ENCODE data around the gene DYNC1I1.

DYNC1I1 gene

DNA sequence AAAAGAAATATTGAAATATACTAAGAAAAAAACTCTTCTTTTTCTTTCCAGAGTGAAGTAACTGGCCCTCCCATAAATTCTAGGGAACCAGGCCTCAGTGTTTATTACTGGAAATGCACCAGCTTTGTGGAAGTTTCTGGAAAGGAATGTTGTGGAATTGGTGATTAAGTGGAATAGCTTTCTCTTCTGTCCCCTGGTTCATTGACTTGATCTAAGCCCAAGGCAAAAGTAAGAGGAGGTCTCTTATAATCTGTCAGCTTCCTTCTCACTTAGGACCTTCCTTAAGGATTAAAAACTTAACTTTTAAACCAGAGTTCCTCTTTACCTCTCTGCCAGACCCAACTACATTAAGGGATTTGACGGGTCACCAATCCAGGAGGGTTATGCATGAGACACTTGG, 283.4 kb downstream of the DYNC1I1 start:
- intact Hi-C loops (cut with DNase I) = no loop called here
- DNase-seq = no peak

DNA sequence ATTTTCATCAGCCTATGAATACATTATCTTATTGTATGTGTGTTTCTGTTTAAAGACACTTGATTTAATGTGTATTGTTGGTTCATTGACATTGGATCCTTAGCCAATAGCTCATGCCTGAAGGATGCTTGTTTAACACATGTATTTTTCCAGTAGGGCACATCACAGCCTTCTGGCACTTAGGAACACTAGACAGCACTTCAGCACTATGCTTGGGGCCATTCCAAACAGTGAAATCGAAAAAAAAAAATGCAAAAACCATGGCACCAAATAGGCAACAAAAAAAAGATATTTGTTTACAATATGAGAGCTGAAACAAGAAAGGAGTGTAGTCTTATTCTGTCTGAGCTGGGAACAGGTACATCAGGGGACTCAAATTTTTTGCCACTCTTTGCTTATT, 286.7 kb downstream of the DYNC1I1 start:
- intact Hi-C loops (cut with DNase I) = no loop called here
- DNase-seq = no peak

DNA sequence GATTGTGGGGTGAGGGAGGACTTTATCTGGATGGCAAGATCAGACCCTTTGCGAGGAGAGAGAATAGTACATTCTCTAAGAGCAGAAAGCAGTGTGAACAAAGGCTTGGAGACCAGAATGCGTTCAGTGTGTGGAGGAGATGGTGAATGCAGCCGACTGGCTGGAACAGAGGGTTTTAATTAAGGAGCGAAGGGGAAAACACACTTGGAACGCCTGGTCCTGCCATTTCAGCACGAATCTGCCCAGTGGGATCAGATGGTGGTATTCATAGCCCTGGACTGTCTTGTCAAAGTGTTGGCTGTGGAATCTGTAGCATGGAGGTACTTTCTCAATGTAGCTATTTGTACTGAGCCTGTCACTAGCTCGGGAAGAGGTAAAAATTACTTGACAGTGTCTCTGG, 288.7 kb downstream of the DYNC1I1 start:
- intact Hi-C loops (cut with DNase I) = loop anchor here (5.0 kb wide), 1 partner anchor 796 kb away; no protein-coding TSS in a partner anchor
- DNase-seq = no peak

DNA sequence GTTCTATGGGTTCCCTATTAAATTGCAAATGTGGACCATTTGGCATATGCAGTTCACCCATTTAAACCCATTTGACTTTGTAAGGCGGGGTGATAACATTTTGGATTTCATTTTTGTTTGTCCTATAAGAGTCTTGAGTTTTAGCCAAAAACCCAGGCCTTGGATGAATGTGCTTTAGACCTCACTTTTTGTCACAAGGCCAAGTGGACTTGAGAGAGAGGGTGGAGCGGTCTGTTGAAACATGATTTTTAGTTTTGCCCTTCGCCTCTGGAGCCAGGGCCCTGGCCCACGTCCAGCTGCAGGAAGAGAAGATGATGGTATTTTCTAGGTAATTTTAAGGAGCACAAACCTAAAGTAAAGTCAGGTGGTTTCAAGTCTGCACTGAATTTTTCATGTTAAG, 289.5 kb downstream of the DYNC1I1 start:
- no peak for DNase-seq
- intact Hi-C loops (cut with DNase I) = loop anchor here (5.0 kb wide), 1 partner anchor 795 kb away; no protein-coding TSS in a partner anchor

DNA sequence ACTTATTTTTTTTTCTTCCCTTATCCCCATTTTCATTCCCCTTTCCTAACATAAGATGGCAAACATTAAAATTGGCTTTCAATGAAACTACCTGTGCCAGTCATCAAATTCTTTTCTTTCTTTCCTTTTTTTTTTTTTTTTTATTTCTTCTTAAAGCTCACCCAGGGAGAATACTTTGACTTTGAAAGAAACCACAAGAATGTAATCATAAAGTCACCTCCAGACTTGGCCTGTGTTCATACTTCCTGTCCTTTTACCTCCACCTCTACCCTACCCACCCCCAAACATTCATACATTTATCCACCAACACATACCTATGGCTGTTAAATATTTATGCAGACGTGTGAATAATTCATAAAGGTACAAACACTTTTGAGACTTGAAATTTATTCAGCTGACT, 295.0 kb downstream of the DYNC1I1 start:
- intact Hi-C loops (cut with DNase I) = no loop called here
- DNase-seq = no peak

DNA sequence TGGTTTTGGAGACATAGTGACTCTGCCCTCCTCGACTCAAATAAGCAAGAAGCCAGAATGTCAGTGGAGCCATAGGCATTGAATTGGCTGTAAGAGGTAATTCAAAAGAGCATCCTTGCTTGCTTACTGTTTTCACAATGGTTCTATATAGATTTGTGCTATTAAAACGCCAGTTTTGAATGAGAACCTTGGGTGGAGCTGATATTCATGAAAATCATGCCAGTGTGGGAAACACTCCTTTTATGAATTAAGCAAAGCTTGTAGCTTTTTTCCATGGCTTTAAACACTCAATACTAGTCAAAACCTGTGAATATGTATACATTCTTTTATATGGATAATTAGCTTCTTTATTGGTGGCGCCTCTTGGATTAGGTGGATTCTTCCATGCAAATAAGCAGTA, 297.0 kb downstream of the DYNC1I1 start:
- intact Hi-C loops (cut with DNase I) = no loop called here
- no peak for DNase-seq

DNA sequence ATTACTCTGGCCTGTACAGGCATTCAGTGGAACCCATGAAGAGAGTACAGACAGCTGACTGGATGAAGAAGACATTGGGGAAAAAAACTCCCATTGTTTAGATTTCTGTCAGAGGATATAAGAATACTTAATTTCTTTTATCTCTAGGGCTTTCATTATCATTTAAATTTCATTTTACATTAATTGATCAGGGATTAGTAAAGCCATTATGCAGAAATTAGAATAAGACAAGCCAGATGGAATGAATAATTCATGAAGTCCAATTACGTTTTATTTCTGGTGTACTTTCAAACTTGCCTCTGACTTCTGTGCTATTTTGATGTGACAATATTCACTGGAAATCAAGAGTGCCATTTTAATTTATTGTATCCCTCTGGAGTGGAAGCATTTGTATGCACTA, 302.5 kb downstream of the DYNC1I1 start:
- intact Hi-C loops (cut with DNase I) = loop anchor here (1.0 to 10.0 kb wide), 2 partner anchors 160 to 952 kb away; no protein-coding TSS in a partner anchor
- DNase-seq = no peak

DNA sequence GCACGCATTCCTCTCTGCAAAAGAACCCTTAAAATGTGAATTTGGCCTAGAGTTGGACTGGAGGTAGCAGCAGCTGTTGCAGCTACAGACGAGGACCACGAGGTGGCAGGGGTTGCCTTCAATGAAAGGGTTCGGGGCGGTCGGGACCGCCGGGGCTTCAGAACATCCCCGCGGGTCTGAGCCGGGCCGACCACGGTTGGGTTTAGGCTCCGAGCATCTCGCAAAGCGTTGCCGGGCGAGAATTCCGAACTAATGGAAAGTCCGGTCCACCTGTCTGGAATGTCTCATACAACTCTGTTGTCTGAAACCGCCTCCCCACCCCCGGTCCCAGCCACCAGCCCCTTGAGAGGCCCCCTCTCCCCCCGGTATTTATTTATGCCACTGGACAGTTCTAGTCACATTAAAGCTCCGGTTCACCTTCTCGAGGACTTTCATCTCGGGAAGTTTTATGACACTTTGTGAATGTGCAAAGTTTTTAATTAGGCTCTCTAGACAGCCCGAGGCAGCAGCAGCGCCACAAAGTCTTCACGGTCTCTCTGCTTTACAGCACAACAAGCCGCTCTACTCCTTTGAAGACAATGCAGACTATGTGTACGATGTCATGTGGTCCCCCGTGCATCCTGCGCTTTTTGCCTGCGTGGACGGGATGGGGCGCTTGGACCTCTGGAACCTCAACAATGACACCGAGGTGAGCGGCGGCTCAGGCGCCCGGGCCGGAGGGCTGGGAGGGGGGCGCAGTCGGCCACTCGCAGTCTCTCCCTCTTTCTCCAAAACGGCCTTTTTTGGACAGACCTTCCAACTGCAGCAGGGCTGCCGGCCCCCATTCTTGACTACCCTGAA, 303.4 kb downstream of the DYNC1I1 start:
- DNase-seq = peak; percentile 46 to 95 (median 70)
- intact Hi-C loops (cut with DNase I) = loop anchor here (1.0 to 10.0 kb wide), 2 partner anchors 161 to 952 kb away; no protein-coding TSS in a partner anchor

DNA sequence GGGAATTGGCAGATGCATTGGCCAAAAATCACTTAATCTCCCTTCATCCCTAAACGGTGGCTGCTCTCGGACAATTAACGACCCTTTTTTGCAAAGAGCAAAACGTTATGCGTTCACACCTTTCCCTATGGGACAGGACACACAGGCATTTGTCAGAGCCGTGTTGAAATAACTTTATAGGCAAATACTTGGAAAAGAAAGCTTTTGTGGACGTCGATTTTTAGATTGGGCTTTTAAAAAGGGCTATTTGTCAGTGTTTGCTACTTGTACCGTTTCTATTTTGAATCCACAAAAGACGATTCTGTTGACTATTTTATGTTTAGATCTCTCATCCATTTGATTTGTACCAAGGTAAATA, 304.0 kb downstream of the DYNC1I1 start:
- intact Hi-C loops (cut with DNase I) = loop anchor here (10.0 kb wide), 1 partner anchor 162 kb away; no protein-coding TSS in a partner anchor

DNA sequence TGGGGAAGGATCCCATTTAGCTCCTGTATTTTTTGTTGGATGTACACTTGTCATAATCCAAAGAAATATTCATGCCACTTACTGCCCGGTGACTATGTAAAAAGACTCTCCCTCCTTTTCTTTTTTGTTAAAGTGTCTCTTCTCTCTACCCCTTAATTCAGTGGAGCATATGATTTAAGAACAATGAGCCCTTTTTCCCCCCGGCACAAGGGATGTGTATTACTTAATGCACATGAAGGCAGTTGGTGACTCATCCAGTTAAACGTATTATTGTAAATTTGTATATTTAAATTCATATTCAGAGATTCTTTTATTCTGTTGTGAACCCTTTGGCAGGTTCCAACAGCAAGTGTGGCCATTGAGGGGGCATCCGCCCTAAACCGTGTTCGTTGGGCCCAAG, 307.7 kb downstream of the DYNC1I1 start:
- peak in 1 of 10 donors; percentile 59 for DNase-seq
- intact Hi-C loops (cut with DNase I) = no loop called here

More for the DNA sequence above, 304.0 kb downstream of the DYNC1I1 start:
- no peak for DNase-seq

DNA sequence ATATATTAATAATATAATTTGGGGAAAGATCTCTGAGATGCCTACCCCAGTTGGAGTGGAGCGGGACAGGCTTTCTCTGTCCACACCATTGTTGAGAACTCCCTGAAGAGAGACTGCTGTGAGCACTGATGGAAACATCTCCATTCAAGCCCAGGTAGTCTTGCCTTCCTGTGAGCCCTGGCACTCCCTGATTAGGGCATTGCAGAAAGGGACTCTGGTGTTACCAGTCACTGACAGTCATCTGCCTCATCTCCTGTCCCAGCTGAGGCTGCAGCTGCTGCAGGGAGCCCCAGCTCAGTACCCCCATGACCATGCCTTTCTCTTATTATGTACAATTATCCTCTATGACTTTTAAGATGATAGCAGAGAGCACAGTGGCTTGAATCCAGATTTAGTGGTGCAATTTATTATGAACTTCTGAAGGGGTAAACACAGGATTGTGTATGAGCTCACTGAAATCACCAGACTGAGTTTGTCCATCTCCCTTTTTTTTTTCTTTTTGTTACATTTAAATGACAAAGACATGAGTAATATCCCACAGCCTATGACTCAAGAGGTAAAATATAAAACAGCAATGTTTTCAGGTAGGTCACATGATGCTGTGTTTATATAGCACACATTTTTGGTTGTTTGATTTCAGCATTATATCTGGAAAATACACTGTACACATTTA, 312.7 kb downstream of the DYNC1I1 start:
- no peak for DNase-seq
- intact Hi-C loops (cut with DNase I) = no loop called here

DNA sequence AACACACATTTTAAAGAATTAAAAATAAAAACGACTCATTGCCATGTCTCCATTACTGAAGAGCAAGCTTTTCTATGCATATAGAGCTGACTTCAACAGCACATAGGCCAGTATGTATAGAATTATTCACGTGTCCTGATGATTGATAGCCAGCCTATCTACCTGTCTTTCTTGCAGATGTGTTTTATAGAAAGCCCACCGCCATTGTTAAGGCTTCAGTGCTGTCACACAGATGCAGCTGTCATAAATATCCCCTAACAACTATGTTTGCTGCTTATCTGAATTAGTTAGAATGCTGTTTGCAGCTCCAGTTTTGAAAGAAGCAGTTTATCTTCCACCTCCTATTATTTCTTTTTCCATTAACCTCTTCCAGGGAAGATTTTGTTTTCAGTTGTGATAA, 313.6 kb downstream of the DYNC1I1 start:
- intact Hi-C loops (cut with DNase I) = no loop called here

DNA sequence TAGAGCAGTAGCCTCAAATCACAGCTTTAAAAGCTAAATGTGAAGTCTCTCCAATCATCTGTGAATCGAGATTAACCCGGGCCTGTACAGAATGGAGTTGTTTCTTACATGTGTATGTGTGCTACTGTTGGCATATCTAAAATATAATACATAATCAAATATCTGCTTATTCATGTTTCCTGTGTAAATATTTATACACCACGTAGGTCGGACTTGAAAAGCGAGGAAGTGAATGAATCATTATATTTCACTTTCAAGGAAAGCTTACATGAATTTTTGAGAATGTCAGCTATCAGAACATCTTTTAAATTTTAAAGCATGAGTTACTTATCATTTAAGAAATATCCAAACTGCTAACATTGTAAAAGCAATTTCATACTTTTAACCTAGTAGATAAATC, 316.2 kb downstream of the DYNC1I1 start:
- no peak for DNase-seq
- intact Hi-C loops (cut with DNase I) = no loop called here

More for the DNA sequence above, 313.6 kb downstream of the DYNC1I1 start:
- no peak for DNase-seq

DNA sequence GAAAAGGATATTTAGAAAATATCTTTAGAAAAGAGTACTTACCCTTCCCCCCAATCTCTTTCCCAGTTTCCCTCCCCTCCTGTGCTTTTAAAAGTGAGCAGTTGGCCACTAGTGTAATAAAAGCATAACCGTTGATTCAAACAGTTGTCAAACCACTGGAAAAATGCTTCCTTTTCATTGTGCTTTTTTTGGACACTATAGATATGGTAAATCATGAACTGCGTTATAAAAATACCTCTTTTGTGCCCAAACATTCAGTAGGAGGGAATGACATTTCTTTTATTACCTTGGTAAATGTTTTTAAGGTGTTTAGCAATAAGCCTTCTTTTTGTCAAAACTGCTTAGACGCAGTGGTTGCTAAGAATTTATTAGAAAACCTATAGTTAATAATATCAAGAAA, 317.2 kb downstream of the DYNC1I1 start:
- no peak for DNase-seq
- intact Hi-C loops (cut with DNase I) = no loop called here

DNA sequence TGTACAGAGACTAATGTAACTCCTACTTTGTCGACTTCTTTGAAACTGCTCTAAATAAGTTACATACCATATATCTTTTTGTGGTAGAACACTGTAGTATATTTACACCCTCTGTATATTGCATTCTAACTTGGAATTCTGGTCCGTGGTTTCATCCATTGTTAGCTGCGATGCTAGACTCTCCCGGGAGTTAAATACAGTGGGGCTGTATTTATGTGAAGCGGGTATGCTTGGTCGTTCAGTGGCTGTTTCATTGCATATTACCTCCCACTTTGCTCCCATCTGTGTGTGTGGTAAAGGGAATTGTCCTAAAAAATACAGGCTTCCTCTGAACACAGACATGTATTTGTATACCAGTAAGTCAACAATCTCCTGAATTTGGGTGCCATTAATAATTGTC, 318.4 kb downstream of the DYNC1I1 start:
- no peak for DNase-seq
- intact Hi-C loops (cut with DNase I) = no loop called here

DNA sequence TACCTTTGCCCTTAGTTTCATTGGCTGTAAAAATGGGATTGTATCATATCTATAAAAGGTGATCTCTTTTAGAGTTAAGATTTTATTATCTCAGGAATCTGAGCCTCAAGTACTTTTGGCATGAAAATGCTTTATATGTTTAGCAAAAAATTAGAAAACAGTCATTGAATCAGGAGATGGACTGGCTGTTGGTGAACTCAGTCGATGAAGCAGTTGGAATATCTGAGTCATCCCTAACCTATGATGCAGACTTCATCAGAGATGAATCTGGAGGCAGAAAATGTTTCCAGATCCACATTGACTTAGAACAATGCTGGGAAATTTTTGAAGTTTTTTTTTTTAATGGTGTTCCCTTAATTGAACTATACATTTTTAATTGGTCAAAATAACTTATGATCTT, 321.1 kb downstream of the DYNC1I1 start:
- intact Hi-C loops (cut with DNase I) = no loop called here

DNA sequence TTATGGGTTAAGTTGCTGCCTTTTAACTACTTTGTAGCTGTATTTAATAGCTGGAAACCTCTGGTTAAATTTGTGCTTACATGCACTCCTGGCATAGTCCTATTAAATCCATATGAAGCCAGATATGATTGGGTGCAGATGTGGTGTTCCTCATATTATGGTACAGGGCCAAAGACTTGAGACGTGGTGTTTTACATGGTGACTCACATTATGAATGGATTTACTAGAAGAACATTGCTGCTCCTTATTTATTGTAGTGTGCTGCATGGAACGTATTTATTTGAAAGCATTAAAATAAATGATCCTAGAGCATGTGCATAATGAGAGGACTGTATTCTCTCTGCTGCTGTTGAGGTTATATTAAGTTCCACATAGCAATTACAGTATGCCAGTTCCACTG, 325.5 kb downstream of the DYNC1I1 start:
- DNase-seq = no peak
- intact Hi-C loops (cut with DNase I) = no loop called here

More for the DNA sequence above, 321.1 kb downstream of the DYNC1I1 start:
- no peak for DNase-seq

DNA sequence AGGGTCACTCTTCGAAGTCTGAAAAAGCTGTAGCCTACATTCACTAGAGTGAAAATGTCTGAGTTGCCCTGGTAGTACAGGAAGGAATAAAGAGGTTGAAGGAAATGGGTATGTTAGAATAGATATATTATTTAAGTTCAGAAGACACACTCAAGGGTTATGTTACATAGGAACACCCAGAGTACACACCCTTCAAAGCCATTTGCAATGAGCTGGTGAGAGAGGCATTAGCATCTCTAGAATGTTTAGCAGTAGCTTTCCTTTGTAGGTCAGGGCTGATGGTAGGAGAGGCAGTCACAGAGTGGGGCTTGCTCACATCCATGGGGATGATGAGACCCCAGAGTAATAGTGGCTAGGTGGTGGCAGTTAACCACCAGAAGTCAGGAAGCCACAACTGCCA, 328.4 kb downstream of the DYNC1I1 start:
- intact Hi-C loops (cut with DNase I) = no loop called here
- DNase-seq = no peak

DNA sequence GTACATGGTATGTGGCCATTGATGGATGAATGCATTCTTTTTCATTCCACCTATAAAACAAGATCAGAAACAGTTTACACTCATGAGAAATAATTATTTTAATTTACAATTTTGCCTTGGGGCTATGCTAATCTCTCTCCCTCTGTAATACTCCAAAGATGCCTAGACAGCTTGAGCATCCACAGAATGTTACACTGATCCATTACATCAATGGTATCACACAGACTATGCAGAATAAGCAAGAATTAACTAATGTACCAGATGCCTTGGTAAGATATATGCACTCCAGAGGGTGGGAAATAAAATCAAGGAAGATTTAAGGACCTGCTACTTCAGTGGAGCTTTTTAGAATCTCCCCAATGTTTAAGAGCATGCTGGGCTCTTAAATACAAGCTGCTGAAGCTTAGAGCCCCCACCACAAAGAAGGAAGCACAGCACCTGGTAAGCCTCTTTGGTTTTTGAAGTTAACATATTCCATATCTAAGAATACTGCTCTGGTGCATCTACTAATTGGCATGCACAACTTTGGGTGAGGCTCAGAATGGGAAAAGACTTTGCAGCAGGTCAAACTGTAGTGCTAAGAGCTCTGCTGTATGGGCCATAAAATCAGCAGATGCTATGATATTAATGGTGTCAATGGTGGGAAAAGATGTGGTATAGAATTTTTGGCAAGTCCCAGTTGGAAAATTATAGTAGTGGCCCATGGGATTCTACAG, 329.9 kb downstream of the DYNC1I1 start:
- DNase-seq = no peak
- intact Hi-C loops (cut with DNase I) = no loop called here

DNA sequence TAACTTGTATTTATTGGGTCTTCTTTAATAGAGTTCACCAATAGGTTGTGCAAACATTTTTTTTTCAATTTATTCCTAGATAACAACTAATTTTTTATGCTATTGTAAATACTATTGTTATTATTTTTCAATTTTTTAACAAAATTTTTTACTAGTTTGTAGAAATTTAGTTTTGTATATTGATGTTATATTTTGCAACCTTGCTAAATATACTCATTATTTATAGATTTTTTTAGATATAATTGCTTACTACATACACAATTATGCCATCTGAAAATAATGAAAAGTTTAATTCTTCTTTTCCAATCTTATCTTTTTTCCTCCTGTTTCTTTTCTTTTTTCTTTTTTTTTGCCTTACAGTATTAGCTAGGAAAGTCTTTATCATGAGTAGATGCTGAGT, 332.6 kb downstream of the DYNC1I1 start:
- intact Hi-C loops (cut with DNase I) = no loop called here
- no peak for DNase-seq

DNA sequence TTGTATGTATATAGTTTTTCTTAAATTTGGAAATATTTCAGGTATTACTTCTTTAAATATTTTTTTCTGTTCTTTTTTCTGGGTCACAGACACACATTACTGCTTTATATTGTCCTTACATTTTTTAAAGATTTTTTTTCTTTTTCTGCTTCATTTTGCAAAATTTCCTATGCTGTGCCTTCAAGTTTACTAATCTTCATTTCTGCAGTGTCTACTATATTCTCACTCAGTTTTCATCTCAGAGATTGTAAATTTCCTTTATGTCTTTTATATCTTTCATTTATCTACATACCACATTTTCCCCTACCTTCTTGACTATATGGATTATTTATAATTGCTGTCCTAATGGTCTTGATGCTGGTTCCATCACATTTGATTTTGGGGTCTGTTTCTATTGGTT, 339.1 kb downstream of the DYNC1I1 start:
- intact Hi-C loops (cut with DNase I) = no loop called here
- DNase-seq = no peak
